Measurements from ENCODE around the gene PMP22. TPM values are rescaled to one million over a fixed set of nuclear protein-coding genes. Genes with fewer than 3 reads are reported as not detected.

PMP22 gene
- total RNA-seq, 1 donor, result 38.0 TPM

DNA sequence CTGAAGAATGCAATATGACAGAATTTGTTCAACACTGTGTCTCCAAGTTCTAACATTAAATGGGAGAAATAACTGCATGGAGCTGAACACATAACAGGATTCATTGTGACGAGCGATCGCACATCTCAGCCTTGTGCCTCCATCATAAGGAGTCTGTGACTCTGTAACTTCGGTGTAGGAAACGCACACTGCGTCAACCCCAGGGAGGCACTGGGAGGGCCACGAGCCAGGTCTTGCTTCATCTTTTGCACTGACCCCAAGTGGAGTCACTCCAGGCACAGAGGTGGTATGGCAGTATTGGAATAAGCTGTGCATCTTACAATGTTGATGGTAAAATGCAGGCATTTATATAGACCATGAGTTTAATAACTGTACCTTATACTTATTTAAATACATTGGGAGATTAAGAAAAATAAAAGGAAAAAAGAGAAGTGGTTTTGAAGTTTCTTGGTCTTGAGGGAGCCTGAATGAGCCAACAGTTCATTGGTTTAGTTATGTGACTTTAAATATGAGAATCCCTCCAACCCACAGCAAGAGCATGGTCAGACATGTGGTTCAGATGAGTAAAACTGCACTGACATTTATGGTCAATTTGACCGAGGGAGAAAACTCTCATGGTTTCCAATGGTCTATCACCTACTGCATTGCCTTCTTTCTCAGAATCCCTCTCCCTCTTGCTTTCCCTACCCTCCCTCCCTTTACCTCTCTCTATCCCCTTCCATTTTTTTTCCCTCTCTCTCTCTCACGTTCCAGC, 5.7 kb upstream of the PMP22 start:
- no peak overlapping the region for H3K4me3 ChIP-seq (ENCODE audit: low read depth, low read length)
- DNase-seq (ENCODE audit: low read depth), result no peak
- TF ChIP-seq, protein P1, sequence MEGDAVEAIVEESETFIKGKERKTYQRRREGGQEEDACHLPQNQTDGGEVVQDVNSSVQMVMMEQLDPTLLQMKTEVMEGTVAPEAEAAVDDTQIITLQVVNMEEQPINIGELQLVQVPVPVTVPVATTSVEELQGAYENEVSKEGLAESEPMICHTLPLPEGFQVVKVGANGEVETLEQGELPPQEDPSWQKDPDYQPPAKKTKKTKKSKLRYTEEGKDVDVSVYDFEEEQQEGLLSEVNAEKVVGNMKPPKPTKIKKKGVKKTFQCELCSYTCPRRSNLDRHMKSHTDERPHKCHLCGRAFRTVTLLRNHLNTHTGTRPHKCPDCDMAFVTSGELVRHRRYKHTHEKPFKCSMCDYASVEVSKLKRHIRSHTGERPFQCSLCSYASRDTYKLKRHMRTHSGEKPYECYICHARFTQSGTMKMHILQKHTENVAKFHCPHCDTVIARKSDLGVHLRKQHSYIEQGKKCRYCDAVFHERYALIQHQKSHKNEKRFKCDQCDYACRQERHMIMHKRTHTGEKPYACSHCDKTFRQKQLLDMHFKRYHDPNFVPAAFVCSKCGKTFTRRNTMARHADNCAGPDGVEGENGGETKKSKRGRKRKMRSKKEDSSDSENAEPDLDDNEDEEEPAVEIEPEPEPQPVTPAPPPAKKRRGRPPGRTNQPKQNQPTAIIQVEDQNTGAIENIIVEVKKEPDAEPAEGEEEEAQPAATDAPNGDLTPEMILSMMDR (IDR thresholded peaks at IDR 0.05; ENCODE audit: insufficient read depth, low read depth, low read length), result no peak

DNA sequence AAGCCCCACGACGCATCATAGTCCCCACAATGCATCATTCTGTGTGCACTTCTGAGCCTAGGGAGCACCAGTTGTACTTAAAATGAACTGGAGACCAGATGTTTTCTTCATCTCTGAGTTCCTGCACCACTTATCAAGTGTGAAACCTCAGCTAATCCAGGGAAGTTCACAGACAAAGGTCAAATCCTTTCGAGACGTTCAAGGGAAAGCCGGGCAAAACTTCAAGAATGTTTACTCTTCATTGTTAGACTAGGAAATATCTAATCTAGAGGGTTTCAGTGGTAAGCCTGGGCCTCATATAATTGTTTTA, 4.6 kb upstream of the PMP22 start:
- H3K4me3 ChIP-seq (ENCODE audit: low read depth, low read length), result no peak overlapping the region
- TF ChIP-seq, protein P1 (IDR thresholded peaks at IDR 0.05; ENCODE audit: insufficient read depth, low read depth, low read length), result no peak
- DNase-seq (ENCODE audit: low read depth), result peak; percentile 78

DNA sequence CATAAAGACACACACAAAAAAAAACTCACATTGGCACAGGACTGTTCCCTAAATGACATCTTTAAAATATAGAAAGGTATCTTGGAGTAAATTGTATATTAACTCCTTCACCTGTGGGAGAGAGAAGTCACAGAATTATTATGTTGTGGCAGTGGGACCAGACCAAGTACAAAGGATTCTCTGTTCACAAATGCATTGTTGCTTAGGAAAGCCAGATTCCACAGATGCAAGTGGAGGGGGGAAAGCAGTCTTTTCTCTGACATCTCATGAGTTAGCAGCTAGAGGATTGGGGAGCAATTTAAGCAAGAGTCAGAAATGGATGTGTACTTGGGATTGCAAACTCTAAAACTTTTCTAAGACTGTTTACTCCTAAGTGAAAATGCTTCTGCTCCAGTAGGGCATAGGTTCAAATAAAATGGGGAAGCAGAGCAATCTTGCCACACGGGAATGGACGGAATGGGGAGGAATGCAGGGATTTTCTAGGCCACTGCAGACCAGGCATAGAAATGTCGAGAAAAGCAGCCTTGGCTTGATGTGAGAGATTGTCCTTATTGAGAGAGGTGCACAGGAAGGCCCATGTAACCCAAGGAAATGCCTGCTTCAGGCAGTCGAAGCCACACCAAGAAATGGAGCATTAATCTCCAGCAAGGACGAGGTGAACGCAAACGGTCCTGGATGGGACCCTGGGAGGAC, 4.1 kb upstream of the PMP22 start:
- TF ChIP-seq, protein P1 (IDR thresholded peaks at IDR 0.05; ENCODE audit: insufficient read depth, low read depth, low read length), result no peak
- no peak for DNase-seq (ENCODE audit: low read depth)

DNA sequence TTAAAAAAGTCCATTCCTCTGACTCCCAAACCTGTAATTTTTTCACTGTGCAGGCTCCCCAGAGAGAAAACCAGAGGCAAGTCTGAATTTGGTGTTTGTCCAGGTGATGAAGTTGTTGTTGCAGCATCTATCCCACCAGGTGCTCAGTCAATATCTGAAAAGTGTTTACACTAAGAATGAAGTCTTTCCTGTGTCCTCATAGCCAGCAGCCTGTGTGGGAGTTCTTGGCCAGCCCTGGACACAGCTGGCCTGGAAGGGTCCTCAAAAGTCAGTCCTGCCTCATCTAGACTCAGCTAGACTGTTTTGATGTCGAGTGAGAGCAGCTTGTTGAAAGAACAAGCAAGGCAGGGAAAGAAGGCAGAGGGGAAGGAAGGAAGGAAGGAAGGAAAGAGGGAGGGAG, 3.3 kb upstream of the PMP22 start:
- H3K4me3 ChIP-seq (ENCODE audit: low read depth, low read length), result no peak overlapping the region
- no peak for DNase-seq (ENCODE audit: low read depth)
- TF ChIP-seq, protein P1 (IDR thresholded peaks at IDR 0.05; ENCODE audit: insufficient read depth, low read depth, low read length), result no peak

More for the DNA sequence above, 4.1 kb upstream of the PMP22 start:
- no peak overlapping the region for H3K4me3 ChIP-seq (ENCODE audit: low read depth, low read length)

DNA sequence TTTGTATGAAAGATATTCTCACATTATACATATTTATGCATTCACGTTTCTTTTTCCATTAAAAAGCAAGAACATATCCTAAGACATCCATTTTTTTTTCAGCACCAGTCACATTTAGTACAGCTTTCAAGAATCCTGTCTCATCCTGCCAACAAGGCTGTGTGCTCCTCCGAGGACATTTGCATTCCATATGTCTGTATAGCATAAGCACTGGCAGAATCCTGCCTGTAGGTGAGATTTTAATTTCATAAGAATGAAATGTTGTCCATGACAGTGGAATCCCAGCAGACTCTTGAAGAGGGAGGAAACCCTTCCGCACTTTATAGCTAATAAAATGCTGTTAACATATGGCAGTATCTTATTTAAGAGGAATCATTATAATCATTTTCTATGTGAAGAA, 2.9 kb upstream of the PMP22 start:
- no peak for DNase-seq (ENCODE audit: low read depth)
- H3K4me3 ChIP-seq (ENCODE audit: low read depth, low read length), result no peak overlapping the region
- TF ChIP-seq, protein P1 (IDR thresholded peaks at IDR 0.05; ENCODE audit: insufficient read depth, low read depth, low read length), result peak; percentile 12

DNA sequence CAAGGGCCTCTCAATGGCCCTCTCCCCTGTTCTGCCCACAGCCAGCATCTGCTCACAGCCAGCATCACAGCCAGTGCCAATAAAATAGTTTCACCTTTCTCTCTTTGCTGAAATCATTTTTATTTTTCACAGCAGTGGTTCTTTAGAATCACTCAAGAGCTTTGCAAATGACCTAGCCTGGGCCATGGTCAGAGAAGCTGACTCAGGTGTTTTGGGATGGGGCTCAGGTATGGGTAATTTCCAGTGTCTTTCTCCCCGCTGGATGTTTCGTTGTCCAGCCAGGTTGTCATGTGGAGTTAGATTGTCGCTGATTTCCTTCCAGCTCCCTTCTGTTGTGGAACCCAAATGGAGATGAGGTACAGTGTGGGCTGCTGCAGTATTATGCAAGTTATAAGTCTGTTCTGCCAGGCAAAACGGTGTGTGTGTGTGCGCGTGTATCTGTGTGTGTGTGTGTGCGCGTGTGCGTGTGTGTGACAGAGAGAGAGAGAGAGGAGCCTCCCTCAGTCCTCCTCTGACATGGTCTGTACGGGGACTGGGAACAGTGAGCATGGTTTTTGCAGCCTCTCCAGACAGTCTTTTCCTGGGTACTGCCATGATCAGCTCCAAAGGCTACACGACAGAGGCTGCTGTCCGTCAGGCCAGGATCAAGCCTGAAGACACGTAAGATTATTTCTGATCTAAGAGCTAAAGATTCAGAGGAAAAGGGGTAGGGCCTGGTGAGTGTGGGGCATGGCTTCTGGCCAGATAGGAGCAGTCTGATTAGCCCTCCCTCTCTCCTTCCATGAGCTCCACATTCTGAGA, 1.4 kb upstream of the PMP22 start:
- no peak overlapping the region for H3K4me3 ChIP-seq (ENCODE audit: low read depth, low read length)
- DNase-seq (ENCODE audit: low read depth), result no peak
- TF ChIP-seq, protein P1 (IDR thresholded peaks at IDR 0.05; ENCODE audit: insufficient read depth, low read depth, low read length), result no peak

All from fibroblast of villous mesenchyme (primary cell).